Upper lobe of left lung (tissue), 4 donors: ENCODE measurements around the gene RASD1.

Source experiments
- CTCF ChIP-seq, 6 experiments: fragments of 450-650 bp in 4 of 6; fragments of 200-600 bp in 2 of 6; sonication (generic) in 2 of 6; IDR thresholded peaks; one replicate each; pipeline ENCODE4 v1.5.1; 2016 to 2019; ENCODE audit warnings: antibody characterized with exemption in 6 of 6
- EP300 ChIP-seq, 4 donors: sonication (generic); formaldehyde crosslinking; IDR thresholded peaks; one replicate each; pipeline ENCODE4 v1.5.1; 2017; ENCODE audit warnings: antibody characterized with exemption in 4 of 4, control low read depth in 2 of 4
- POLR2A ChIP-seq, 4 donors: fragments of 450-650 bp; IDR thresholded peaks; one replicate each; pipeline ENCODE4 v1.5.1; 2016 to 2017; ENCODE audit warnings: antibody characterized with exemption in 4 of 4, mild to moderate bottlenecking in 2 of 4
- POLR2AphosphoS5 ChIP-seq, 2 donors: sonication (generic); formaldehyde crosslinking; IDR thresholded peaks; one replicate each; pipeline ENCODE4 v1.5.1; 2017; ENCODE audit warnings: antibody characterized with exemption in 2 of 2

GRCh38 chr17:17448723-17449122, 47.5 kb downstream of the RASD1 start:
- TF ChIP-seq CTCF (IDR thresholded peaks at IDR 0.05) (no peak), POLR2A (IDR thresholded peaks at IDR 0.05) (no peak), POLR2AphosphoS5 (IDR thresholded peaks at IDR 0.05) (no peak), EP300 (IDR thresholded peaks at IDR 0.05) (no peak)
